ENCODE results near the gene CCDC142.

DNA sequence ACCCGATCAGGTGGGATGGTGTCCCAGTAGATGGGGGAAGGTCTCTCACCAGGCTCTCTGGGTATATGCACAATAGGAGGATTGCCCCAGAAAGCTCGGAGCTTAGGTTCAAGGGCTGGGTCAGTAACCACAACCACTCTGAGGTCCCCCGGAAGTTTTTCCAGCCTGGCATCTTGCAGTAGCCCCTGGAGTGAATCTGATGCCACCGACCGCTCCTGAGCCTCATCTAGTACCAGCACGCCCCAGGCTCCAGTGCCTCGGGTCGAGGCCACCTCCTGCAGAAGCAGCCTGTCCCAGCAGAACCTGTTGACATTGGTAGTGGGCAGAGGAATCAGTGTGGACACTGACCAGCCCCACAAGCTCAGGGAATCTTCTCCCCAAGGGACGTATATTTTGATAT is 41.2 kb upstream of the CCDC142 start:
- TF ChIP-seq, protein P1, sequence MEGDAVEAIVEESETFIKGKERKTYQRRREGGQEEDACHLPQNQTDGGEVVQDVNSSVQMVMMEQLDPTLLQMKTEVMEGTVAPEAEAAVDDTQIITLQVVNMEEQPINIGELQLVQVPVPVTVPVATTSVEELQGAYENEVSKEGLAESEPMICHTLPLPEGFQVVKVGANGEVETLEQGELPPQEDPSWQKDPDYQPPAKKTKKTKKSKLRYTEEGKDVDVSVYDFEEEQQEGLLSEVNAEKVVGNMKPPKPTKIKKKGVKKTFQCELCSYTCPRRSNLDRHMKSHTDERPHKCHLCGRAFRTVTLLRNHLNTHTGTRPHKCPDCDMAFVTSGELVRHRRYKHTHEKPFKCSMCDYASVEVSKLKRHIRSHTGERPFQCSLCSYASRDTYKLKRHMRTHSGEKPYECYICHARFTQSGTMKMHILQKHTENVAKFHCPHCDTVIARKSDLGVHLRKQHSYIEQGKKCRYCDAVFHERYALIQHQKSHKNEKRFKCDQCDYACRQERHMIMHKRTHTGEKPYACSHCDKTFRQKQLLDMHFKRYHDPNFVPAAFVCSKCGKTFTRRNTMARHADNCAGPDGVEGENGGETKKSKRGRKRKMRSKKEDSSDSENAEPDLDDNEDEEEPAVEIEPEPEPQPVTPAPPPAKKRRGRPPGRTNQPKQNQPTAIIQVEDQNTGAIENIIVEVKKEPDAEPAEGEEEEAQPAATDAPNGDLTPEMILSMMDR (IDR thresholded peaks at IDR 0.05; ENCODE audit: control extremely low read depth in 1 of 3, insufficient read depth in 1 of 3, low read depth in 1 of 3, low read length in 3 of 3), result no peak
- TF ChIP-seq EP300 (IDR thresholded peaks at IDR 0.05; ENCODE audit: borderline replicate concordance in 1 of 2, low read depth in 2 of 2, low read length in 2 of 2) (no peak), RAD21 (IDR thresholded peaks at IDR 0.05 in 1 of 2, conservative IDR thresholded peaks at IDR 0.05 in 1 of 2; ENCODE audit: low read depth in 2 of 2, low read length in 2 of 2) (no peak), EZH2 (IDR thresholded peaks at IDR 0.05; ENCODE audit: low read depth, low read length, severe bottlenecking) (no peak), POLR2A (IDR thresholded peaks at IDR 0.05; ENCODE audit: control extremely low read depth in 1 of 2, low read depth in 2 of 2, low read length in 2 of 2) (no peak), SIRT6 (IDR thresholded peaks at IDR 0.05; ENCODE audit: low read length) (no peak), RFX5 (IDR thresholded peaks at IDR 0.05; ENCODE audit: borderline replicate concordance, low read depth, low read length) (no peak), BRCA1 (IDR thresholded peaks at IDR 0.05; ENCODE audit: low read depth, low read length) (no peak), USF2 (IDR thresholded peaks at IDR 0.05; ENCODE audit: low read length) (no peak), POLR2AphosphoS5 (IDR thresholded peaks at IDR 0.05; ENCODE audit: low read depth, low read length) (no peak)

All from H1 (cell line).